Measurements from ENCODE around the gene TLR5.

Gene TLR5

GRCh38 chr1:223147409-223147808, 4.4 kb upstream of the TLR5 start:
- DNase-seq (ENCODE audit: low spot score) = no peak

GRCh38 chr1:223146745-223147144, 3.7 kb upstream of the TLR5 start:
- no peak for DNase-seq (ENCODE audit: low spot score)

- no peak for DNase-seq (ENCODE audit: low spot score)
Observed at GRCh38 chr1:223144914-223145313, 1.9 kb upstream of the TLR5 start.

GRCh38 chr1:223144431-223144830, 1.4 kb upstream of the TLR5 start:
- no peak for DNase-seq (ENCODE audit: low spot score)

GRCh38 chr1:223143537-223144248, 645 bp upstream of the TLR5 start:
- DNase-seq (ENCODE audit: low spot score) = peak; percentile 29

GRCh38 chr1:223142269-223142668, 779 bp downstream of the TLR5 start:
- no peak for DNase-seq (ENCODE audit: low spot score)

- DNase-seq (ENCODE audit: low spot score) = no peak
Observed at GRCh38 chr1:223140611-223141405, 2.2 kb downstream of the TLR5 start.

- DNase-seq (ENCODE audit: low spot score) = peak; percentile 80
Observed at GRCh38 chr1:223137455-223138085, 5.5 kb downstream of the TLR5 start.

- no peak for DNase-seq (ENCODE audit: low spot score)
Observed at GRCh38 chr1:223136086-223136485, 7.0 kb downstream of the TLR5 start.

- DNase-seq (ENCODE audit: low spot score) = no peak
Observed at GRCh38 chr1:223135176-223135942, 7.7 kb downstream of the TLR5 start.

GRCh38 chr1:223133824-223134435, 9.1 kb downstream of the TLR5 start:
- DNase-seq (ENCODE audit: low spot score) = peak; percentile 69

- DNase-seq (ENCODE audit: low spot score) = no peak
Observed at GRCh38 chr1:223133306-223133823, 9.7 kb downstream of the TLR5 start.

- no peak for DNase-seq (ENCODE audit: low spot score)
Observed at GRCh38 chr1:223129229-223129901, 13.7 kb downstream of the TLR5 start.

GRCh38 chr1:223126741-223127140, 16.3 kb downstream of the TLR5 start:
- no peak for DNase-seq (ENCODE audit: low spot score)

GRCh38 chr1:223125766-223126165, 17.3 kb downstream of the TLR5 start:
- DNase-seq (ENCODE audit: low spot score) = no peak

GRCh38 chr1:223123011-223123610, 19.9 kb downstream of the TLR5 start:
- DNase-seq (ENCODE audit: low spot score) = no peak

- DNase-seq (ENCODE audit: low spot score) = no peak
Observed at GRCh38 chr1:223118418-223118817, 24.6 kb downstream of the TLR5 start.

GRCh38 chr1:223116950-223117349, 26.1 kb downstream of the TLR5 start:
- no peak for DNase-seq (ENCODE audit: low spot score)

GRCh38 chr1:223114871-223115270, 28.2 kb downstream of the TLR5 start:
- no peak for DNase-seq (ENCODE audit: low spot score)

GRCh38 chr1:223110952-223111351, 32.1 kb downstream of the TLR5 start:
- DNase-seq (ENCODE audit: low spot score) = no peak
